HG02938 (cell line): ENCODE results near the gene OPCML.

Source experiments
- ATAC-seq: cut with Tn5 transposase; IDR thresholded peaks from one replicate; pipeline ENCODE4 v1.9.1; 2021; ENCODE audit warnings: mild to moderate bottlenecking, moderate library complexity; ENCODE audit not compliant: unreplicated experiment

OPCML gene

GRCh38 chr11:133305208-133305956 is 226.9 kb downstream of the OPCML start:
- no peak for ATAC-seq

GRCh38 chr11:133303262-133303661 is 229.0 kb downstream of the OPCML start:
- ATAC-seq: no peak

- no peak for ATAC-seq
Measured at GRCh38 chr11:133302056-133302455, 230.2 kb downstream of the OPCML start.

- no peak for ATAC-seq
Measured at GRCh38 chr11:133300666-133301065, 231.6 kb downstream of the OPCML start.

GRCh38 chr11:133291780-133292179 is 240.5 kb downstream of the OPCML start:
- ATAC-seq: no peak

- no peak for ATAC-seq
Measured at GRCh38 chr11:133285359-133285758, 246.9 kb downstream of the OPCML start.

GRCh38 chr11:133284156-133284555 is 248.1 kb downstream of the OPCML start:
- ATAC-seq: no peak

GRCh38 chr11:133277886-133278285 is 254.4 kb downstream of the OPCML start:
- no peak for ATAC-seq

- no peak for ATAC-seq
Measured at GRCh38 chr11:133271871-133272776, 260.2 kb downstream of the OPCML start.

- no peak for ATAC-seq
Measured at GRCh38 chr11:133271206-133271605, 261.1 kb downstream of the OPCML start.

- ATAC-seq: peak; percentile 96
Measured at GRCh38 chr11:133269267-133269666, 263.0 kb downstream of the OPCML start.

- no peak for ATAC-seq
Measured at GRCh38 chr11:133266986-133267385, 265.3 kb downstream of the OPCML start.

GRCh38 chr11:133265530-133266035 is 266.7 kb downstream of the OPCML start:
- no peak for ATAC-seq

- ATAC-seq: no peak
Measured at GRCh38 chr11:133263332-133263731, 269.0 kb downstream of the OPCML start.

GRCh38 chr11:133258751-133259150 is 273.6 kb downstream of the OPCML start:
- ATAC-seq: no peak

- no peak for ATAC-seq
Measured at GRCh38 chr11:133254601-133255000, 277.7 kb downstream of the OPCML start.

- ATAC-seq: no peak
Measured at GRCh38 chr11:133253570-133253969, 278.7 kb downstream of the OPCML start.

- no peak for ATAC-seq
Measured at GRCh38 chr11:133251841-133252240, 280.5 kb downstream of the OPCML start.

GRCh38 chr11:133249530-133249929 is 282.8 kb downstream of the OPCML start:
- ATAC-seq: no peak

- no peak for ATAC-seq
Measured at GRCh38 chr11:133249065-133249464, 283.2 kb downstream of the OPCML start.

GRCh38 chr11:133243832-133244231 is 288.5 kb downstream of the OPCML start:
- no peak for ATAC-seq
